Caco-2 (cell line): ENCODE measurements around the gene SPRR1A. TPM values are rescaled to one million over a fixed set of nuclear protein-coding genes. Genes with fewer than 3 reads are reported as not detected.

Source experiments
- BruUV-seq: library from RNA; stranded (reverse); fragments of 400-500 nt; replicated peaks from 2 replicates; lab custom pipeline; 2021; lab: Mats Ljungman, UMichigan
- CTCF ChIA-PET: fragments of 300-600 bp; sonication (Branson Sonifier 250); formaldehyde crosslinking; loops from one replicate; lab custom pipeline; 2022; ENCODE audit warnings: antibody characterized with exemption; lab: Charles Lee
- POLR2A ChIA-PET: fragments of 300-600 bp; sonication (Branson Sonifier 250); formaldehyde crosslinking; loops from one replicate; lab custom pipeline; 2022; ENCODE audit warnings: antibody characterized with exemption; lab: Charles Lee
- DNase-seq, 2 experiments: peaks; one replicate each; pipeline versions ENCODE4 v3.0.0 to v3.0.0-alpha.2; 2020 to 2022
- H3K27me3 ChIP-seq: replicated peaks from 2 replicates; pipeline ENCODE4 v1.6.0; 2011; ENCODE audit warnings: low read length; ENCODE audit not compliant: control insufficient read depth, insufficient read depth
- H3K36me3 ChIP-seq: 2 replicates; pipeline ENCODE4 v1.5.1; 2011; ENCODE audit warnings: low read length; ENCODE audit not compliant: control insufficient read depth, insufficient read depth
- H3K4me1 ChIP-seq: fragments of 250-450 bp; sonication (Bioruptor Pico); 2 replicates; pipeline ENCODE4 v1.5.1; 2020; ENCODE audit warnings: mild to moderate bottlenecking
- H3K4me3 ChIP-seq: 2 replicates; pipeline ENCODE4 v1.5.1; 2011; ENCODE audit warnings: low read depth, mild to moderate bottlenecking, control low read depth, low read length
- H3K9me3 ChIP-seq: fragments of 250-450 bp; sonication (Bioruptor Pico); 2 replicates; pipeline ENCODE4 v1.5.1; 2020; ENCODE audit warnings: mild to moderate bottlenecking, moderate library complexity
- H3K27ac Mint-ChIP-seq: one replicate; pipeline ENCODE4 v1.8.0; 2022; ENCODE audit warnings: mixed read lengths; ENCODE audit not compliant: unreplicated experiment
- H3K27me3 Mint-ChIP-seq: one replicate; pipeline ENCODE4 v1.8.0; 2022; ENCODE audit warnings: mixed read lengths; ENCODE audit not compliant: insufficient read depth, unreplicated experiment
- H3K36me3 Mint-ChIP-seq: one replicate; pipeline ENCODE4 v1.8.0; 2022; ENCODE audit warnings: mild to moderate bottlenecking, mixed read lengths; ENCODE audit not compliant: insufficient read depth, unreplicated experiment
- H3K4me1 Mint-ChIP-seq: one replicate; pipeline ENCODE4 v1.8.0; 2022; ENCODE audit warnings: low read depth, mixed read lengths; ENCODE audit not compliant: unreplicated experiment
- H3K4me3 Mint-ChIP-seq: one replicate; pipeline ENCODE4 v1.8.0; 2022; ENCODE audit warnings: mild to moderate bottlenecking, moderate library complexity, mixed read lengths; ENCODE audit not compliant: unreplicated experiment
- H3K9me3 Mint-ChIP-seq: one replicate; pipeline ENCODE4 v1.8.0; 2022; ENCODE audit warnings: mixed read lengths; ENCODE audit not compliant: unreplicated experiment
- intact Hi-C: fragments of 100-400 bp; cut with micrococcal nuclease; formaldehyde crosslinking; loops from one replicate; pipeline ENCODE4 v1.10.0; 2022; ENCODE audit not compliant: unreplicated experiment
- total RNA-seq: library from RNA; stranded (reverse); gene quantifications from 2 replicates; pipeline ENCODE4 v1.2.3, GENCODE V29; 2022
- TF ChIP-seq, protein P1 (sequence below), 2 experiments: fragments of 200-600 bp in 1 of 2; IDR thresholded peaks; 1 replicate in 1 of 2; 2 replicates in 1 of 2; pipeline versions ENCODE4 v1.5.1 to v1.8.0; 2011 to 2022; ENCODE audit warnings: antibody characterized with exemption in 1 of 2, control low read depth in 1 of 2, inconsistent platforms in 1 of 2, low read depth in 1 of 2, low read length in 1 of 2, mild to moderate bottlenecking in 1 of 2, moderate library complexity in 1 of 2; ENCODE audit not compliant: insufficient read depth in 1 of 2, severe bottlenecking in 1 of 2, unreplicated experiment in 1 of 2

SPRR1A gene
- total RNA-seq, 1 experiment from 2014 or later, result not detected

DNA sequence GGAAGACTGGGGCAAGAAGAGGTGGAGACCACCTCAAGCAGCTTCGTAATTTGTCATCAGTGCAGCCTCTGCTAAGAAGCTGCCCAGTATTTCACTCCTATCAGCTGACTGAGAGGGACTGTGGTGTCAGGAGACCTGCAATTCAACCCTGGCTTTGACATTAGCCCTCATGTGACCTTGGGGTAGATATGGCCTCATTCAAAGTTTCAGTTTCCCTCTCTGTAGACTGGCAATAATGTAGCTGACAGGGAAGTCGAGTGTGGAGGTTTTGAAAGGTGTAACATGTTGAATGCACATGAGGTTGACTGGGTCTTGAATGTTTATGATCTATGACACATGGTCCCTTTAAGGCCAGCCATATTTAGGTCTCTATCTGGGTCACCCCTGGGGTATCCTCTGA is 15.6 kb upstream of the SPRR1A start:
- H3K27me3 ChIP-seq, result peaks cover 1% of the 10 kb centered on the region
- H3K36me3 Mint-ChIP-seq, result no peaks in the 10 kb centered on the region
- H3K4me1 ChIP-seq, result no peaks in the 10 kb centered on the region
- H3K4me1 Mint-ChIP-seq, result no peaks in the 10 kb centered on the region
- intact Hi-C loops, result no loop called here
- H3K9me3 Mint-ChIP-seq, result no peaks in the 10 kb centered on the region
- H3K4me3 ChIP-seq, result no peak overlapping the region
- no peak overlapping the region for H3K4me3 Mint-ChIP-seq
- no peaks in the 10 kb centered on the region for H3K36me3 ChIP-seq
- no peak overlapping the region for H3K27ac Mint-ChIP-seq
- TF ChIP-seq, protein P1, sequence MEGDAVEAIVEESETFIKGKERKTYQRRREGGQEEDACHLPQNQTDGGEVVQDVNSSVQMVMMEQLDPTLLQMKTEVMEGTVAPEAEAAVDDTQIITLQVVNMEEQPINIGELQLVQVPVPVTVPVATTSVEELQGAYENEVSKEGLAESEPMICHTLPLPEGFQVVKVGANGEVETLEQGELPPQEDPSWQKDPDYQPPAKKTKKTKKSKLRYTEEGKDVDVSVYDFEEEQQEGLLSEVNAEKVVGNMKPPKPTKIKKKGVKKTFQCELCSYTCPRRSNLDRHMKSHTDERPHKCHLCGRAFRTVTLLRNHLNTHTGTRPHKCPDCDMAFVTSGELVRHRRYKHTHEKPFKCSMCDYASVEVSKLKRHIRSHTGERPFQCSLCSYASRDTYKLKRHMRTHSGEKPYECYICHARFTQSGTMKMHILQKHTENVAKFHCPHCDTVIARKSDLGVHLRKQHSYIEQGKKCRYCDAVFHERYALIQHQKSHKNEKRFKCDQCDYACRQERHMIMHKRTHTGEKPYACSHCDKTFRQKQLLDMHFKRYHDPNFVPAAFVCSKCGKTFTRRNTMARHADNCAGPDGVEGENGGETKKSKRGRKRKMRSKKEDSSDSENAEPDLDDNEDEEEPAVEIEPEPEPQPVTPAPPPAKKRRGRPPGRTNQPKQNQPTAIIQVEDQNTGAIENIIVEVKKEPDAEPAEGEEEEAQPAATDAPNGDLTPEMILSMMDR (IDR thresholded peaks at IDR 0.05; ENCODE audit: insufficient read depth in 1 of 2, low read depth in 1 of 2, low read length in 1 of 2, severe bottlenecking in 1 of 2, unreplicated experiment in 1 of 2), result no peak
- POLR2A ChIA-PET, result no interaction called here
- CTCF ChIA-PET, result no interaction called here
- no peak for DNase-seq
- peaks cover 9% of the 10 kb centered on the region for H3K27me3 Mint-ChIP-seq
- no TSS peak for BruUV-seq
- no peaks in the 10 kb centered on the region for H3K9me3 ChIP-seq

DNA sequence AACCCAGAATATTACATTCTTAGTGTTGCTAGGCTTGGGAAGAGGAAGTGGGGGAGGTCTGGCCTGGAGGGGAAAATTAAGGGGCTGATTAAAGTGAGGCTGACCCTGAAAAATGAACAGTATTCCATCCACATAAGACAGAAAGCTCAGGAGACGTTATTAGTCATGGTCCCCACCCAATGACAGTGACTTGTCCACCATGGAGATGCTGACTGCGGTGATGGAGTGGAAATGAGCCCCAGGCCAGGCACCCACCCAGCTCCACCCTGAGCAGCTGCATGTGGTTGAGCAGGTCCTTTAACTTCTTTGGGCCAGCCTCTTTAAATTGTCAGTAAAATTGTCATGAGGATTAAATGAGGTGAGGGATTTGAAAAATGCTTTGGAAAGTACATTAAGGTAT is 14.8 kb upstream of the SPRR1A start:
- no peak overlapping the region for H3K4me3 ChIP-seq
- TF ChIP-seq, protein P1 (IDR thresholded peaks at IDR 0.05; ENCODE audit: insufficient read depth in 1 of 2, low read depth in 1 of 2, low read length in 1 of 2, severe bottlenecking in 1 of 2, unreplicated experiment in 1 of 2), result no peak
- Mint-ChIP-seq H3K4me3 (no peak overlapping the region), H3K27me3 (peaks cover 6% of the 10 kb centered on the region), H3K36me3 (no peaks in the 10 kb centered on the region), H3K27ac (no peak overlapping the region), H3K4me1 (no peaks in the 10 kb centered on the region), H3K9me3 (no peaks in the 10 kb centered on the region)
- H3K36me3 ChIP-seq, result no peaks in the 10 kb centered on the region
- ChIA-PET POLR2A (no interaction called here), CTCF (no interaction called here)
- DNase-seq, result no peak
- intact Hi-C loops, result no loop called here
- BruUV-seq, result no TSS peak
- peaks cover 1% of the 10 kb centered on the region for H3K27me3 ChIP-seq
- no peaks in the 10 kb centered on the region for H3K4me1 ChIP-seq
- no peaks in the 10 kb centered on the region for H3K9me3 ChIP-seq

DNA sequence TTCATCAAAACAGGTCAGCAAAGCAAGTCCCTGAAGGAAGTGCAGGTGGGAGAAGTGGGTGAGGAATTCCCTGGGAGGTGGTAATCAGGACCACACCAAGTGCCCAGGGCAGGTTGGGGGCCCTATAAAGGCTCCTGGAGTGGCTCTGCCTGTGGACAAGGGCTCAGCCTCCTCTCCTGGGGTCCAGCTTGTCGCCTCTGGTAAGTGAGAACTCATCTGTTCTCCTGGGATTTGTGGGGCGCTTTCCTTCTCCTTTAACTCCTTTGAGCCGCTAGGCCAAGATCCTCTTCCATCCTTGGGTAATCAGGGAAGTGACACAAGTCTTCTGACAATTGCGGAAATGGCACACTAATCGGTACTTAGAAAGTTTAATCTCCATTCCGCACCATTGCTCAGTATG is 13.4 kb upstream of the SPRR1A start, which contains the start of gene SPRR4:
Gene SPRR4, plus strand, starts transcription at position 154 of the 400 bp plus-strand sequence. CDS start 1,243 bp downstream, outside the sequence.
- CTCF ChIA-PET, result no interaction called here
- TF ChIP-seq, protein P1 (IDR thresholded peaks at IDR 0.05; ENCODE audit: insufficient read depth in 1 of 2, low read depth in 1 of 2, low read length in 1 of 2, severe bottlenecking in 1 of 2, unreplicated experiment in 1 of 2), result no peak
- H3K27ac Mint-ChIP-seq, result no peak within 1 kb of the TSS
- no peak within 1 kb of the TSS for H3K4me3 ChIP-seq
- no TSS peak for BruUV-seq
- no peaks in the 10 kb centered on the region for H3K4me1 ChIP-seq
- no peaks in the 10 kb centered on the region for H3K4me1 Mint-ChIP-seq
- no peaks in the 10 kb centered on the region for H3K36me3 Mint-ChIP-seq
- POLR2A ChIA-PET, result no interaction called here
- no peak for DNase-seq
- H3K27me3 ChIP-seq, result no peaks in the 10 kb centered on the region; the same call in 1 of the 2 replicates
- intact Hi-C loops, result no loop called here
- H3K4me3 Mint-ChIP-seq, result no peak within 1 kb of the TSS
- no peaks in the 10 kb centered on the region for H3K9me3 Mint-ChIP-seq
- H3K27me3 Mint-ChIP-seq, result peaks cover 6% of the 10 kb centered on the region
- no peaks in the 10 kb centered on the region for H3K36me3 ChIP-seq
- no peaks in the 10 kb centered on the region for H3K9me3 ChIP-seq
